Measurements from ENCODE around the gene SLC29A2. TPM values are rescaled to one million over a fixed set of nuclear protein-coding genes. Genes with fewer than 3 reads are reported as not detected.

Gene SLC29A2
- total and polyA plus RNA-seq, 2 of the 8 experiments (the other 6 are each of a cell fraction or from before 2014, with no cell fraction given), result 29.3 to 31.6 TPM

DNA sequence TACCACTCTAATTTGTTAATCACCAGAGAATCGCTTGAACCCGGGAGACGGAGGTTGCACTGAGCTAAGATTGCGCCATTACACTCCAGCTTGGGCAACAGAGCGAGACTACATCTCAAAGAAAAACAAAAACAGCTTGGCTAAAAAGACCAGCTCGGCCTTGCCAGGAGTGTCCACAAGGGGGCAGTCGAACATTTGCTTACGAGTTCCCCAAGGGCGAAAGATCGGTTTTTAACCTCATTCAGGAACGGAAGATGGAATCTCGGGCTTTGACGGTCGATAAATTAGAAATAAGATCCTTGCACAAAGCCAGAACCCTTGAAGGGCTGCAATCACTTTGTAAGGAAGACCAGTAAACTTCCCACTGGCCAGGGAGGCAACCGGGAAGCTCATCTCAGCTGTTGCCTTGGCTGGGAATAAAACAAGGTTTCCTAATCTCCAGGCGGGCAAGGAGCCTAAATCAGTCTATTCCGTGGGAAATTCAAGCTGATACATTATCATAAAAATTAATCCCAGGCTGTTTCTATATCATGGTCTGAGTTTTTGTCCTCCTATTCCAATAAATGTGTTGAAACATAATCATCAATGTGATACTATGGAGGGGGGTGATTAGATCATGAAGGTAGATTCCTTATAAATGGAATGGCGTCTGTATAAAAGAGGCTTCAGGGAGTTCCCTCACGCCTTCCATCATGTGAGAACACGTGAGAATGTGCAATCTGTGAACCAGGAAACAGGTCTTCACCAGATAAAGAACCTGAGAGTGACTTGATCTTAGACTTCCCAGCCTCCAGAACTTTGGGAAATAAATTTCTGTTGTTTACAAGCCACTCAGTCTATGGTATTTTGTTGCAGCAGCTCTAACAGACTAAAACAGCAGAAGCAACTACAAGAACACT lies 14.9 kb upstream of the SLC29A2 start:
- H3K23ac ChIP-seq (ENCODE audit: insufficient read length), result no peak overlapping the region
- ChIA-PET CTCF (ENCODE audit: partially characterized antibody) (interaction anchor here (0.5 to 8.6 kb wide), 42 partner anchors 8 to 705 kb away, joined by 3 to 100 read pairs (median 6); partner anchors contain the start of genes B4GAT1, DPP3, MRPL11 and NPAS4), POLR2A (ENCODE audit: partially characterized antibody) (interaction anchor here (0.6 to 2.4 kb wide), 9 partner anchors 12 to 966 kb away, joined by 3 to 8 read pairs (median 5); partner anchors contain the start of genes BRMS1, DPP3, MRPL11 and RBM4B)
- H3K4me1 ChIP-seq (replicated peaks in 1 of 4; ENCODE audit: control insufficient read depth in 3 of 4, insufficient read depth in 4 of 4, low read length in 3 of 4), result no peaks in the 10 kb centered on the region
- no peaks in the 10 kb centered on the region for H3K9me3 ChIP-seq (ENCODE audit: insufficient read depth in 2 of 2, low read depth in 1 of 2, low read length in 1 of 2)
- H2AK5ac ChIP-seq (ENCODE audit: low read depth, low read length), result no peak overlapping the region
- WGBS, 2 experiments (ENCODE audit: extremely low coverage in 1 of 2, insufficient coverage in 1 of 2, insufficient read length in 1 of 2, insufficient replicate concordance in 2 of 2, low coverage in 1 of 2, low lambda C conversion rate in 2 of 2, missing lambda C conversion rate in 1 of 2), result 30% methylated on average over 20 of the region's 20 CpGs; no CpG with 5 or more reads in 1 of the 2 experiments
- peak; percentile 75 to 97 for DNase-seq (ENCODE audit: low read depth in 1 of 2, low spot score in 2 of 2)
- H3K4ac ChIP-seq (replicated peaks; ENCODE audit: insufficient read length, low read depth, low read length), result no peak overlapping the region
- no peak overlapping the region for H2BK5ac ChIP-seq (ENCODE audit: low read depth, low read length)
- no peaks in the 10 kb centered on the region for H3K36me3 ChIP-seq (ENCODE audit: control insufficient read depth in 2 of 4, insufficient read depth in 4 of 4, low read length in 3 of 4)
- no peak overlapping the region for H3K56ac ChIP-seq (replicated peaks; ENCODE audit: insufficient read length, low read depth, low read length)
- no peaks in the 10 kb centered on the region for H3K27me3 ChIP-seq (replicated peaks in 1 of 4; ENCODE audit: control insufficient read depth in 3 of 4, extremely low read depth in 1 of 4, insufficient read depth in 3 of 4, low read length in 3 of 4)
- H2BK120ac ChIP-seq (replicated peaks; ENCODE audit: low read depth, low read length), result peak overlapping the region; percentile 17
- H3K9ac ChIP-seq (replicated peaks in 1 of 4; ENCODE audit: extremely low read depth in 1 of 4, low read depth in 3 of 4, low read length in 3 of 4), result no peak overlapping the region
- H4K20me1 ChIP-seq (replicated peaks in 1 of 2; ENCODE audit: control insufficient read depth in 1 of 2, insufficient read depth in 2 of 2, low read length in 2 of 2), result no peaks in the 10 kb centered on the region
- no peaks in the 10 kb centered on the region for H3K79me1 ChIP-seq (ENCODE audit: low read depth, low read length)
- H2AFZ ChIP-seq (ENCODE audit: low read length), result peak overlapping the region; percentile 100
- H4K5ac ChIP-seq (ENCODE audit: insufficient read length, low read depth, low read length), result no peak overlapping the region
- H3K27ac ChIP-seq (ENCODE audit: low read depth, low read length), result no peak overlapping the region
- H2BK12ac ChIP-seq (ENCODE audit: low read depth, low read length), result no peak overlapping the region
- peak; percentile 75 for FAIRE-seq
- peak overlapping the region; percentile 75; the same call in 1 of the 2 replicates for H3K18ac ChIP-seq (ENCODE audit: extremely low read depth, low read length)
- no peaks in the 10 kb centered on the region for H3K79me2 ChIP-seq (ENCODE audit: control insufficient read depth in 1 of 2, insufficient read depth in 2 of 2, low read length in 2 of 2)
- H4K91ac ChIP-seq (replicated peaks; ENCODE audit: insufficient read length, low read length), result no peak overlapping the region
- H3K4me3 ChIP-seq (ENCODE audit: extremely low read depth in 1 of 4, insufficient read depth in 2 of 4, low read depth in 3 of 4, low read length in 4 of 4), result peak overlapping the region in 3 of 4 experiments; percentile 16 to 46 (median 23); a peak in 6 of 8 replicates
- no peak overlapping the region for H3K14ac ChIP-seq (ENCODE audit: insufficient read length)
- no peak overlapping the region for H2BK20ac ChIP-seq (ENCODE audit: low read length)
- H2BK15ac ChIP-seq (ENCODE audit: low read length), result no peak overlapping the region
- H3K23me2 ChIP-seq (ENCODE audit: low read depth, low read length), result no peaks in the 10 kb centered on the region
- H3K4me2 ChIP-seq (ENCODE audit: insufficient read depth in 1 of 2, low read depth in 2 of 2, low read length in 2 of 2), result peak overlapping the region; percentile 29 to 65; a peak in 3 of 4 replicates
- no peak overlapping the region for H4K8ac ChIP-seq (ENCODE audit: extremely low read depth, insufficient read depth, low read length)
- TF ChIP-seq POU5F1 (IDR thresholded peaks at IDR 0.05; ENCODE audit: low read depth, low read length) (no peak), KDM5A (IDR thresholded peaks at IDR 0.05; ENCODE audit: low read length) (no peak), SP1 (IDR thresholded peaks at IDR 0.05; ENCODE audit: low read depth, low read length) (0 out of 2 replicates have a peak, but pooled peaks have one; percentile 15), TBP (IDR thresholded peaks at IDR 0.05; ENCODE audit: low read depth, low read length) (no peak), BACH1 (IDR thresholded peaks at IDR 0.05; ENCODE audit: low read length) (no peak), ASH2L (IDR thresholded peaks at IDR 0.05; ENCODE audit: low read length) (no peak), GTF2F1 (IDR thresholded peaks at IDR 0.05; ENCODE audit: borderline replicate concordance, low read depth, low read length) (no peak), CTBP2 (IDR thresholded peaks at IDR 0.05; ENCODE audit: borderline replicate concordance, insufficient read depth, insufficient read length, low read length) (no peak)
- TF ChIP-seq, protein P1, sequence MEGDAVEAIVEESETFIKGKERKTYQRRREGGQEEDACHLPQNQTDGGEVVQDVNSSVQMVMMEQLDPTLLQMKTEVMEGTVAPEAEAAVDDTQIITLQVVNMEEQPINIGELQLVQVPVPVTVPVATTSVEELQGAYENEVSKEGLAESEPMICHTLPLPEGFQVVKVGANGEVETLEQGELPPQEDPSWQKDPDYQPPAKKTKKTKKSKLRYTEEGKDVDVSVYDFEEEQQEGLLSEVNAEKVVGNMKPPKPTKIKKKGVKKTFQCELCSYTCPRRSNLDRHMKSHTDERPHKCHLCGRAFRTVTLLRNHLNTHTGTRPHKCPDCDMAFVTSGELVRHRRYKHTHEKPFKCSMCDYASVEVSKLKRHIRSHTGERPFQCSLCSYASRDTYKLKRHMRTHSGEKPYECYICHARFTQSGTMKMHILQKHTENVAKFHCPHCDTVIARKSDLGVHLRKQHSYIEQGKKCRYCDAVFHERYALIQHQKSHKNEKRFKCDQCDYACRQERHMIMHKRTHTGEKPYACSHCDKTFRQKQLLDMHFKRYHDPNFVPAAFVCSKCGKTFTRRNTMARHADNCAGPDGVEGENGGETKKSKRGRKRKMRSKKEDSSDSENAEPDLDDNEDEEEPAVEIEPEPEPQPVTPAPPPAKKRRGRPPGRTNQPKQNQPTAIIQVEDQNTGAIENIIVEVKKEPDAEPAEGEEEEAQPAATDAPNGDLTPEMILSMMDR (IDR thresholded peaks at IDR 0.05; ENCODE audit: control extremely low read depth in 1 of 3, insufficient read depth in 1 of 3, low read depth in 1 of 3, low read length in 3 of 3), result peak; percentile 79 to 99 (median 89)
